ENCODE results near the gene TPI1. TPM values are rescaled to one million over a fixed set of nuclear protein-coding genes. Genes with fewer than 3 reads are reported as not detected.

Gene TPI1
- total RNA-seq, 4 donors from 2014 or later, result 363 to 700 (median 468) TPM

GRCh38 chr12:6916426-6917200, 49.3 kb downstream of the TPI1 start:
- Histone ChIP-seq H3K9me3 (no peaks in the 10 kb centered on the region), H3K4me3 (replicated peaks in 1 of 3) (no peak overlapping the region), H3K36me3 (no peaks in the 10 kb centered on the region), H3K27me3 (no peaks in the 10 kb centered on the region), H3K4me1 (peaks cover 26 to 32% of the 10 kb centered on the region in 2 donors), H3K27ac (peak overlapping the region; percentile 49 to 72 (median 55))
- TF ChIP-seq CTCF (IDR thresholded peaks at IDR 0.05) (no peak), POLR2A (IDR thresholded peaks at IDR 0.05) (peak in 1 of 2 donors; percentile 41)
- peak; percentile 89 to 92 for DNase-seq
- intact Hi-C loops (cut with DNase I), result no loop called here
- 62 to 74% methylated on average over 11 of the region's 11 CpGs for WGBS, 2 donors

DNA sequence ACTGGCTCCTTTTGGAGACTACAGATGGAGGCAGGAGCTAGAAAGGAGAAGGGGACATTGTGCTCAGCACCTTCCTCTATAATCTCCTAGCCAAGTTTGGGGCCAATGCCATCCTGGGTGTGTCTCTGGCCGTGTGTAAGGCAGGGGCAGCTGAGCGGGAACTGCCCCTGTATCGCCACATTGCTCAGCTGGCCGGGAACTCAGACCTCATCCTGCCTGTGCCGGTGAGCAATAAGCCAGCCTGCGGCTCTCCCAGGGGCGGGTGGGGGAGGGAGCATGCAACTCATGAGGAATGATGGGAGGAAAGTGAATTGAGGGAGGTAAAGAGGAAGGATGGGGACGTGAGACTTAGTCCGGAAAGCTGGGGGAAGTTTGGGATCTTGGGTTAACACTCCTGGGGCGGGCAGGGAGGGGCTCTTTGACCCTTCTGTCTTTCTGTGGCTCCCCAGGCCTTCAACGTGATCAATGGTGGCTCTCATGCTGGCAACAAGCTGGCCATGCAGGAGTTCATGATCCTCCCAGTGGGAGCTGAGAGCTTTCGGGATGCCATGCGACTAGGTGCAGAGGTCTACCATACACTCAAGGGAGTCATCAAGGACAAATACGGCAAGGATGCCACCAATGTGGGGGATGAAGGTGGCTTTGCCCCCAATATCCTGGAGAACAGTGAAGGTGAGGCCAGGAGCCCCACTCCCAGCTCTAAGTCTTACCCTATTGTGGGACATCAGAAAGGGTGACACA, 50.3 kb downstream of the TPI1 start:
- H3K36me3 ChIP-seq, result no peaks in the 10 kb centered on the region
- 88 to 91% methylated on average over 14 of the region's 14 CpGs for WGBS, 2 donors

GRCh38 chr12:6919588-6919987, 52.3 kb downstream of the TPI1 start:
- TF ChIP-seq POLR2A (IDR thresholded peaks at IDR 0.05), result no peak
- 78 to 80% methylated on average over 7 of the region's 7 CpGs for WGBS, 2 donors
- DNase-seq, result no peak
- intact Hi-C loops (cut with DNase I), result no loop called here
- Histone ChIP-seq H3K27me3 (no peaks in the 10 kb centered on the region), H3K4me3 (replicated peaks in 1 of 3) (no peak overlapping the region), H3K36me3 (no peaks in the 10 kb centered on the region), H3K9me3 (no peaks in the 10 kb centered on the region), H3K4me1 (peaks cover 22 to 33% of the 10 kb centered on the region in 2 donors), H3K27ac (no peak overlapping the region)

More for the DNA sequence above, 50.3 kb downstream of the TPI1 start:
- intact Hi-C loops (cut with DNase I), result no loop called here
- Histone ChIP-seq H3K4me3 (replicated peaks in 1 of 3) (no peak overlapping the region), H3K4me1 (peaks cover 26 to 32% of the 10 kb centered on the region in 2 donors), H3K27me3 (no peaks in the 10 kb centered on the region), H3K27ac (peak overlapping the region in 2 of 3 donors; percentile 49 to 55), H3K9me3 (no peaks in the 10 kb centered on the region)
- no peak for TF ChIP-seq CTCF (IDR thresholded peaks at IDR 0.05)
- no peak for TF ChIP-seq POLR2A (IDR thresholded peaks at IDR 0.05)
- no peak for DNase-seq

Other genes with a start within 250 kb of the TPI1 start
- gene LPAR5, start 231.6 kb upstream of the TPI1 start, total RNA-seq, result 1 to 10 TPM in 3 of 4 donors, under 1 TPM in 1; 0.78 to 8.1 (median 3.5) TPM
- gene ACRBP, start 220.1 kb upstream of the TPI1 start, total RNA-seq, result 10 to 100 TPM in 2 of 4 donors, 1 to 10 TPM in 2; 8.9 to 11.4 (median 10.4) TPM
- 10 to 100 TPM; 52.7 to 85.1 (median 67.2) TPM for gene ING4, start 204.4 kb upstream of the TPI1 start, total RNA-seq
- 10 to 100 TPM; 41.9 to 72.8 (median 53.1) TPM for gene ZNF384, start 178.2 kb upstream of the TPI1 start, total RNA-seq
- gene PIANP, start 166.7 kb upstream of the TPI1 start, total RNA-seq, result under 1 TPM in 2 of 4 donors, not detected in 2; 0.11 to 0.39 TPM
- gene COPS7A, start 143.5 kb upstream of the TPI1 start, total RNA-seq, result 10 to 100 TPM; 44.5 to 86.7 (median 63.1) TPM
- 100 to 1,000 TPM; 110 to 253 (median 196) TPM for gene MLF2, start 114.4 kb upstream of the TPI1 start, total RNA-seq
- 100 to 1,000 TPM in 2 of 4 donors, 10 to 100 TPM in 2; 60.0 to 186 (median 103) TPM for gene PTMS, start 101.2 kb upstream of the TPI1 start, total RNA-seq
- gene LAG3, start 95.0 kb upstream of the TPI1 start, total RNA-seq, result under 1 TPM in 1 of 4 donors, not detected in 3; 0.13 TPM
- 1 to 10 TPM; 3.5 to 8.1 (median 3.9) TPM for gene CD4, start 78.0 kb upstream of the TPI1 start, total RNA-seq
- 1 to 10 TPM in 1 of 4 donors, under 1 TPM in 3; 0.34 to 1.1 (median 0.56) TPM for gene GPR162, start 45.7 kb upstream of the TPI1 start, total RNA-seq
- gene P3H3, start 39.1 kb upstream of the TPI1 start, total RNA-seq, result 10 to 100 TPM; 13.6 to 27.9 (median 20.3) TPM
- gene GNB3, start 26.6 kb upstream of the TPI1 start, total RNA-seq, result 1 to 10 TPM in 3 of 4 donors, under 1 TPM in 1; 0.39 to 3.0 (median 2.1) TPM
- gene CDCA3, start 16.2 kb upstream of the TPI1 start, total RNA-seq, result 1 to 10 TPM in 2 of 4 donors, under 1 TPM in 2; 0.73 to 1.3 (median 0.90) TPM
- 10 to 100 TPM; 34.7 to 68.6 (median 58.9) TPM for gene USP5, start 15.4 kb upstream of the TPI1 start, total RNA-seq
- gene SPSB2, start 5.8 kb downstream of the TPI1 start, total RNA-seq, result 10 to 100 TPM; 16.3 to 35.0 (median 25.6) TPM
- 10 to 100 TPM in 3 of 4 donors, 1 to 10 TPM in 1; 8.7 to 16.4 (median 13.0) TPM for gene LRRC23, start 37.3 kb downstream of the TPI1 start, total RNA-seq
- gene ENO2, start 47.0 kb downstream of the TPI1 start, total RNA-seq, result 10 to 100 TPM; 13.0 to 25.3 (median 19.8) TPM
- gene ATN1, start 60.4 kb downstream of the TPI1 start, total RNA-seq, result 100 to 1,000 TPM in 1 of 4 donors, 10 to 100 TPM in 3; 53.3 to 100 (median 84.9) TPM
- gene RNU7-1, start 76.3 kb downstream of the TPI1 start, total RNA-seq, result not detected
- gene C12orf57, start 76.5 kb downstream of the TPI1 start, total RNA-seq, result 100 to 1,000 TPM; 344 to 666 (median 383) TPM
- gene PTPN6, start 83.8 kb downstream of the TPI1 start, total RNA-seq, result 10 to 100 TPM; 21.7 to 32.3 (median 31.4) TPM
- 100 to 1,000 TPM; 153 to 284 (median 220) TPM for gene PHB2, start 103.1 kb downstream of the TPI1 start, total RNA-seq
- gene EMG1, start 103.4 kb downstream of the TPI1 start, total RNA-seq, result 10 to 100 TPM; 19.9 to 53.1 (median 45.6) TPM
- 10 to 100 TPM; 45.1 to 68.4 (median 58.5) TPM for gene LPCAT3, start 150.9 kb downstream of the TPI1 start, total RNA-seq
- gene C1S, start 193.2 kb downstream of the TPI1 start, total RNA-seq, result 100 to 1,000 TPM; 137 to 470 (median 255) TPM
- 100 to 1,000 TPM; 132 to 545 (median 312) TPM for gene C1R, start 224.9 kb downstream of the TPI1 start, total RNA-seq
- gene C1RL, start 241.7 kb downstream of the TPI1 start, total RNA-seq, result 100 to 1,000 TPM in 1 of 4 donors, 10 to 100 TPM in 3; 39.2 to 153 (median 59.5) TPM

All from thyroid gland (tissue), 4 donors.